Inflammatory macrophage (primary cell): ENCODE results near the gene RTKN2.
A peak's percentile ranks its signal among the peaks of the same experiment; 100 is the strongest.
"Not testable (repeated sequence)": the region's sequence is repeated elsewhere in the genome, so short reads cannot be mapped to it uniquely, and the experiment has no call there.

ENCODE experiments used
- DNase-seq, 2 donors: peaks; one replicate each; pipeline ENCODE4 v3.0.0-alpha.2; 2020 to 2022
- total RNA-seq, 18 experiments: gene quantifications; one replicate each; lab custom pipeline; 2026; ENCODE audit warnings: mixed read lengths in 6 of 18, inconsistent platforms in 2 of 18; lab: John Stamatoyannopoulos, UW

The RTKN2 gene
- total RNA-seq: 0.23 to 2.1 (median 0.91) reads per million in 18 experiments

- DNase-seq: peak; percentile 63 to 79
Measured at GRCh38 chr10:62268399-62269114, at the start of gene RTKN2. RTKN2 (minus strand) TSS chr10:62268844; CDS start chr10:62268610, 234 bp downstream.

- DNase-seq: no peak
Measured at GRCh38 chr10:62317257-62317656, 48.6 kb upstream of the RTKN2 start.

GRCh38 chr10:62309254-62309653 lies 40.6 kb upstream of the RTKN2 start:
- no peak for DNase-seq

- no peak for DNase-seq
Measured at GRCh38 chr10:62308101-62308500, 39.5 kb upstream of the RTKN2 start.

GRCh38 chr10:62307635-62308034 lies 39.0 kb upstream of the RTKN2 start:
- no peak for DNase-seq

- peak in 1 of 2 donors; percentile 26 for DNase-seq
Measured at GRCh38 chr10:62306663-62307062, 38.0 kb upstream of the RTKN2 start.

- DNase-seq: peak; percentile 13 to 17
Measured at GRCh38 chr10:62305813-62306212, 37.2 kb upstream of the RTKN2 start.

GRCh38 chr10:62303922-62304321 lies 35.3 kb upstream of the RTKN2 start:
- no peak for DNase-seq

DNA sequence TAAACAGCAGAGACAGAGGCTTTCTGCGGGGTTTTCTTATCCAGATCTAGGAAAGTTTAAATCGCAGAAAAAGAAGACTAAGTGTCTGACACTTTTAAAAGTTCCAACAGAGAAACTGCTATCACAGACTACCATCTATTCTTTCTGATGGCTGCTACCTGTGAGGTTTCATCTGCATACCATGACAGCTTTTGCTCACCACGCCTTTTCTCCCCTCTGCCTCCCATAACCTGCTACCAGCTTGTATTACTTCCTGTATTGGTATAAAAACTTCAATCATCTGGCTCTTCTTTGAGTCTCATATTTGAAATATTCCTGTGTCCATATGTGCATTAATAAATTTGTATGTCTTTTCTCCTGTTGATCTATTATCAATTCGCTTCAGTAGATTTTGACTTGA lies 34.1 kb upstream of the RTKN2 start:
- no peak for DNase-seq

DNA sequence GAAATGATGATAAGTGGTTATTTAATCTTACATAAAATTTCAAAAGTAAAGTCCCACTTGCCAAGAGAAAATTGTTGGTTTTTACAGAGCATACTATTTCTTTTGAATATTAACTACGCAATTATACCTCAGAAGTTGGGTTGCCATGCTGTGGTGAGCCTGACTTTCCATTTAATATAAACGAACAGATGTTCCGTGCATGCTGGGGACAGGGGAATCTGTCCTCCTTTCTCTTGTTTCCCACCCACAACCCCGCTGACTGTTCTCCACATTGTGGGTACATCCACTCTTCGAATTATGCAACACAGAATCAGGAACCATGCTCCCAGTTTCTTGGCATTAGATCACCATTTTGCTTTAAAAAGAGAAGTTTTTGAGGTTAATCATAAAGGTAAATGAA lies 29.2 kb upstream of the RTKN2 start:
- peak in 1 of 2 donors; percentile 34 for DNase-seq

GRCh38 chr10:62284221-62284620 lies 15.6 kb upstream of the RTKN2 start:
- DNase-seq: no peak

GRCh38 chr10:62281348-62281747 lies 12.7 kb upstream of the RTKN2 start:
- DNase-seq: not testable (repeated sequence)

- DNase-seq: not testable (repeated sequence)
Measured at GRCh38 chr10:62280392-62280791, 11.7 kb upstream of the RTKN2 start.

DNA sequence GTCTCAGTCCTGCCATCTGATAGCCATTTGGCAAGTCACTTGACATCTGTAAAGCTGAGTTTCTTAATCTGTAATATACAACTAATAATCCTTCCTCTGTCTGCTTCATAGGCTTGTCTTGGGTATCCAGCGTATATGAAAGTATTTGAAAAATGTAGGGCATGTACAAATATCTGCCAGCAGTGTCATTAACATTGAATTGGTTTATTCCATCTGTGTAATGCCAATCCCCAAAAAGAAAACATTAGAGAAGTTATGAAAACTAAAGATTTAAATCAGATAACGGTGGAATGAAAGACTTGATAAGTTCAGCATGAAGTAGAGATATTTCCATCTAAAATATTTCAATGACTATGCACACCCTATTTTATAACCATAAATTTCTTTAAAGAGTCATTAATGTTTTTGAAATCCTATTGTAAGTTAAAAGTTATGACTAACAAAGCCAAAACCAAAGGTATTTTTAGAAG lies 9.8 kb upstream of the RTKN2 start:
- DNase-seq: no peak

DNA sequence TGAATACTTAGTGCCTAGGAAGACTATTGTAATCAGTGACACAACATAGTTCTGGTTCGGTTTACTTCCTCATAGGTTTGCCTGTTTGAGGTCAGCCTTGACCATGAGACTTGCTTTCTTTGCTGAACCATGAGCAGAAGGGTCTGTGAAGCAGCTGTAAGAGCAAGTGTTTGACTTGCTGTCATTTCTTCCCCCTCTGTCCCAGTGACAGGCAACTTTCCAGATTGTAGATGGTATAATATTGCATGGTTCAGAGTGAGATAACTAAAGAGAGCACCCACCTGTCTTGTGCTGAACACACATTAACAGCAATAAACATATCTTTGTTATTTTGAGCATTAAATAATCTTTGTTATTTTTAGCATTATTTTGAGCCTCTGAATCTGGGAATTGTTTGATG lies 9.3 kb upstream of the RTKN2 start:
- DNase-seq: peak; percentile 14 to 22

- DNase-seq: no peak
Measured at GRCh38 chr10:62270020-62270419, 1.4 kb upstream of the RTKN2 start.

DNA sequence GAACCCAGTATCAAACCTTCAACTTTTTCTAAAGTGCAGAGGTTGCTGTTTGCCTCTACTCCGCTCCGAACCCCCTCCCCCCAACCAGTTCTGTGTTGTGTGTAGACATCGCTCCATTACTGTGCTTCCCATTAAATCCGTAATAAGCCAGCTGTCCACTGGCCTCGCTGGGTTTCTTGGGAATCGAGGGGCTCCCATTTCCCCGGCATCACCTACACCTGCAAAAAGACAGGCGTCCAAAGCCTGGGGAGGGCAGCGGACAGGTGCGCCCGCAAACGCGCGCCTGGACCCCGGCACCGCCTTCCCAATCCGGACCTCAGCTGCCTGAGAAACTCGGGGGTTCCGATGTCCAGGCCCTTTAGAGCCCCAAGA lies 631 bp downstream of the RTKN2 start:
- DNase-seq: no peak

DNA sequence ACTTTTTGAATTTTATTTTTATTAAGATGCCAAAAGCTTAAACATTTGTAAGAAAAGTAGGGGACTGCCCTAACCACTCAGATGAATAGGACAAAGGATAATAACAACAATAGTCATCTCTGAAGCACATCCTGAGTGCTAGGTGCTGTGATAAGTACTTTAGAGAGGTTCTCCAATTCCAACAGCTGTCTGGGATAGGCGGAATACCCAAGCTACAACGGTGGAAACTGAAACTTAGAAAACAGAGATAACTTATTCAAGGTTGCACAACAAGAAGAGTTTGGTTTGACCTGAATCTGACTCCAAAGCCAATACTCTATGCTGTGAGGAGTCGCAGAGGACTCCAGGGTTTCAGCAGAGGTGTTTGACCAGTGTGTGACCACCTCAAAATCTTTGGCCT lies 2.0 kb downstream of the RTKN2 start:
- DNase-seq: no peak

- DNase-seq: no peak
Measured at GRCh38 chr10:62266147-62266546, 2.5 kb downstream of the RTKN2 start.

DNA sequence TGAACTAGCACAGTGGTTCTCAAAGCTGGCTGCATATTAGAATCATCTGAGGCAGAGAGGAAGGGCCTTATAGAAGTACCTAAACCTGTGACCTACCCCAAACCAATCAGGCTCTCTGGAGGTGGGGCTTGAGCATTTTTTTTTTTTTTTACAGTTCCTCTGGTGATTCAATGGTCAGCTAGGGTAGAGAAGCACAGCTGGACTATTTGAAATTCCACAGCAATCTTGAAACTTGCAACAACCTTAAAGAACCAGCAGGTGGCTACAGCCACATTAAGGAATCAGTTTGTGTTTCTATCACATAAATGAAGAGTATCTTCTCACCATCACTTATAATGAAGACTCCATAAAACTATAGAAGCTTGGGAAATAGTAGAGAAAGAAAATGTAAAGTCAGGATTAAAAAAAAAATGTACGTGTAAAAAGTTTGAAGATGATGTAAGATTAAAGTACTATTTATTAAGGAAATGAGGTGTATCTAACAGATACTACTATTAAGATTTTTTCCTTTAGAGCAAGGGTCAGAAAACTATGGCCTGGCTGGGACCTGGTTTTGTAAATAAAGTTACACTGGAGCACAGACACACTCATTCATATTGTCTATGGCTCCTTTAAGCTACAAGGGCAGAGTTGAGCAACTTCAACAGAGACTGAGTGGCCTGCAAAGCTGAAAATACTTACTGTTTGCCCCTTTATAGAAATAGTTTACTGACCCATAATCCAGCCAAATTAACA lies 3.8 kb downstream of the RTKN2 start:
- DNase-seq: peak; percentile 80 to 87

DNA sequence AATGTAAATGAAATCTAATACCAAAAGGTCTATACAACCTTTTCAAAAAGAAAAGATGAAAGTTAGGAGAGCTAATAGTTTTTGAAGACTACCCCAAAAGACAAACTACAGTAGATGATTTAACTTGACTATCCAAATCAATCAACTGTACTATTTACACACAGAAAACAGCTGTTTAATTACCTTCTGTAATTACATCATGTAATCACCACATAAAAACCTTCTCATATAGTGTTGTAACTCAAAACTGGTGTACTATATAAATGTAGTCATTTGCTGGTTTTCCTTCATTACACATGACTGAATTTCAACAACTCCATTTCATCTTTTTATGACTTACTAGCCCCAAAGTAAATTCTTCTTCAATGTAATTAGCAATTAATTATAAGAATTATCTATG lies 4.5 kb downstream of the RTKN2 start:
- DNase-seq: no peak

GRCh38 chr10:62261666-62262065 lies 7.0 kb downstream of the RTKN2 start:
- DNase-seq: no peak

DNA sequence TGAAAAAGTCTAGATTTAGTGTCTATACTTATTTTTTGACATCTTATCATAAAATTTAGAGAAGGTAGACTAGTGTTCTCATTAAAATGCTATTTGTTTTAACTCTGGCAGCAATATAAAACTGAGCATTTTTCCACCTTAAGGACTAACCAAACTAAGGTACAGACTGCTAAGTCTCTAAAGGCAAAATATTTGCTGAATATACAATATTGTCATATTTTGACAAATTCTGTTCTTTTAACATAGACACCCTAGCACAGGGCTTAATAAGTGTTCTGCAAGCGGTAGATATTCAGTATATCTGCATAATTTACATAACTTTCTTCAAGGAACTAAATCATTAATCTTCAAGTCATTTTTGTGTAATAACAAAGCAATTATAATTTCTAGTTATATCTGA lies 8.6 kb downstream of the RTKN2 start:
- no peak for DNase-seq

DNA sequence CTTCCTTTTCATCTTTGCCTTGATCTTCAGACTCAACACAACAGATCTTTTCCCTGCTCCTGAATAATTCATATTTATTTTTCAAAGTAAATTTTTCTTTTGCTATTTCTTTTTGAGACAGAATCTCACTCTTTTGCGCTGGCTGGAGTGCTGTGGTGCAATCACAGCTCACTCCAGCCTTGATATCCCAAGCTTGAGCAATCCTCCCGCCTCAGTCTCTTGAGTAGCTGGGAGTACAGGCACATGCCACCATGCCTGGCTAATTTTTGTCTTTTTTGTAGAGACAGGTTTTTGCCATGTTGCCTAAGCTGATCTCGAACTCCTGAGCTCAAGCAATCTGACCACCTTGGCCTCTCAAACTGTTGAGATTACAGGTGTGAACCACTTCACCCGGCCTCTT lies 9.2 kb downstream of the RTKN2 start:
- no peak for DNase-seq
